Measurements from ENCODE around the gene TEAD2.
"Not testable (repeated sequence)": the region's sequence is repeated elsewhere in the genome, so short reads cannot be mapped to it uniquely, and the experiment has no call there.

The TEAD2 gene

DNA sequence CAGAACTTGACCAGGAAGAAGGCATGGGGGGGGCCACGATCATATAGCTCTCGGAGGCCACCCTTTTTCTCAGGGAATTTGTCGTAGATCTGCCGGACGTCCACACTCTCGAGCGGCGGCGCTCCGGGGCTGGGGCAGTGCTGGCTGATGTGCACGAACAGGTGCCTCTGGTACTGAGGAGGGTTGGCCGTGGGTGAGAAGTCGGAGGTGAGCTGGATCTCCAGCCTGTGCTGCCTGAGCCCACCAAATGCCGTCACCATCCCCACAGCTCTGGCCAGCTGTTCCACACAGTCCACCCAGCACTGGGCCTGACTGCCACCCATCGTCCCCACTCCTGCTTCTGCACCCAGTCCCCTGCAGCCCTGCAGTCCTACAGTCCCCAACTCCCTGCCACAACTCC lies 15.0 kb downstream of the TEAD2 start:
- no peak for DNase-seq

DNA sequence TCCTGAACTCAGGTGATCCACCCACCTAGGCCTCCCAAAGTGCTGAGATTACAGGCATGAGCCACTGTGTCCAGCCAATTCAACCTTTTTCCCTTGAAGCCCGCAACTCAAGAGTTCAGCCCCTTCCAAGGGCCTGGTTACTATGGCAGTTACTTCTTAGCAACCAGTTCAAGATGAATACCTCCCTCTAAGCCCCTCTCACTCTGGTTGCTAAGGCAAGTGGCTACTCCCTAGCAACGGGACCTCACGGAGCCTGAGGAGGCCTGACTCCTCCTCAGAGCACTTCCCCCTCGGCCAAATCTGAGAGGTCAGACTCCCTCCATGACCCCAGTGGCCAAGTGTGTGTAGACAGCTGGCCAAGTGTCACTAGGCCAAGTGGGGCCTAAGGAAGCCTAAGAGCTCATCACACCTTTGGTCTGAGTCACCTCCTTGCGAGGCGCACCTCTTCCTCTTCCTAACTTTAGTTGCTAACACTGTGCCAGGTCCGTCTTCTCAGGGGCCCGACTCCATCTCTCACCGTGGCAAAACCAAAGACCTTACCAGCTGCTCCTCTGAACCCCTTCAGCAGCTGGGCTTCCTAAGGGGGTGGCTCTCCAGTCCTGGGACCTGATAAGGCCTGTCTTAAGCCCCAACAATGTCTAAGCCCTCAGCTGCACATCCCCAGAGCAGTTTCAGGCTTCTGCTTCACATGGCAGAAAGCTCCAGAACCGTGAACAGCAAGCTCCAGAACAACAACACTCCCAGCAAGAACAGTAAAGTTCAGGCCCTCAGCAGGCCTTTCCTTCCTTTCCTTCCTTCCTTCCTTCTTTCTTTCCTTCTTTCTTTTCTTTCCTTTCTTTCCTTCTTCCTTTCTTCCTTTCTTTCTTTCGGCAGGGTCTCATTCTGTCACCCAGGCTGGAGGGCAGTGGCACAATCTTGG lies 17.5 kb downstream of the TEAD2 start:
- DNase-seq: no peak

GRCh38 chr19:49343123-49343522 lies 19.1 kb downstream of the TEAD2 start:
- no peak for DNase-seq

GRCh38 chr19:49342291-49342721 lies 19.9 kb downstream of the TEAD2 start:
- DNase-seq: no peak

- DNase-seq: no peak
These were observed 21.1 kb downstream of the TEAD2 start for GRCh38 chr19:49340865-49341718.

- DNase-seq: peak; percentile 86
These were observed 21.9 kb downstream of the TEAD2 start for GRCh38 chr19:49340069-49340864.

GRCh38 chr19:49339301-49340068 lies 22.7 kb downstream of the TEAD2 start:
- no peak for DNase-seq

GRCh38 chr19:49338691-49339300 lies 23.4 kb downstream of the TEAD2 start:
- DNase-seq: no peak

GRCh38 chr19:49338023-49338677 lies 24.1 kb downstream of the TEAD2 start:
- DNase-seq: no peak

GRCh38 chr19:49337267-49338022 lies 24.8 kb downstream of the TEAD2 start:
- DNase-seq: no peak

GRCh38 chr19:49336482-49337266 lies 25.5 kb downstream of the TEAD2 start:
- DNase-seq: no peak

DNA sequence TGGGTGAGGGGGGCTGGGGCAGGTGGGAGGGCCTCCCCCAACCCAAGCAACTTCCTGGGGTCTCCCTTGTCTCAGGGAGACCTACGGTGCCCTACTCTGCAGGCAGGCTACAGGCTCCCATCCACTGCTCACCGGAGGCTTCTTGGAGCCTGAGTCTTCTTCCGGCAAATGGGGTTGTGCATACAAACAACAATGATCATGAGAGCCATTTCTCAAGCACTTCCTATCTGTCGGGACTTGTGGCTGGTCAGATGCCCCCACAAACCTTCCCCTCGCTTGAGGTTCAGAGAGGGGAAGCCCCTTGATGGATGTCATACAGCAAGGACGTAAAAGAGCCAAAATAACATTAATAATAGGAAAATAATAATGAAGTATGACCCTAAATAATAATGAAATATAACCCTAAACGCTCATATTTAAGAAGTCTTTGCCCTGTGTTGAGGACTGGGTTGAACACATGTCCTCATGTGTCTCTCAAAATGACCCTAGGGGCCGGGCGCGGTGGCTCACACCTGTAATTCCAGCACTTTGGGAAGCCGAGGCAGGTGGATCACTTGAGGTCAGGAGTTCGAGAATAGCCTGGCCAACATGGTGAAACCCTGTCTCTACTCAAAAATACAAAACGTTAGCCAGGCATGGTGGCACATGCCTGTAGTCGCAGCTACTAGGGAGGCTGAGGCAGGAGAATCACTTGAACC lies 26.3 kb downstream of the TEAD2 start:
- DNase-seq: no peak

GRCh38 chr19:49335071-49335783 lies 27.0 kb downstream of the TEAD2 start, which contains the start of gene CD37:
TSS of gene CD37 (plus strand) at chr19:49335406. CDS start at chr19:49335541, 135 bp downstream.
- no peak for DNase-seq

DNA sequence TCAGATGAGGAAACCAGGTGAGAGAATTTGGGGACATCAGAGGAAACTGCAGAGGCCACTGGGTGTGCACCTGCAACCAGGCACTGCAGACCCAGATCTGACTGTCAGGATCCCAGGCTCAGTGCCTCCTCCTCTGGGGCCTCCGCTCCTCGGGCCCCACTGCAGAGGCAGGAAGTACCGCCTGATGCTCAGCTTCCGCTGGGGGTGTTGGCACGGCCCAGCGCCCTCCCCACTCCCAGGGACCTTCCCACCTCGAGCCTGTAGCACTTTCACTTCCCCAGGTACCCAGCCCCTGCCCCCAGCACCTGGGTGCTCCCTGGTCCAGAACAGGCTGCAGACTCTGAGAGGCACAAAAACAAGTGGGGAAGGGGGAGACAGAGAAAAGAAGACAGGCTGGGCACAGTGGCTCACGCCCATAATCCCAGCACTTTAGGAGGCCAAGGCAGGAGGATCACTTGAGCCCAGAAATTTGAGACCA lies 28.4 kb downstream of the TEAD2 start:
- no peak for DNase-seq

GRCh38 chr19:49333418-49333805 lies 28.8 kb downstream of the TEAD2 start:
- no peak for DNase-seq

DNA sequence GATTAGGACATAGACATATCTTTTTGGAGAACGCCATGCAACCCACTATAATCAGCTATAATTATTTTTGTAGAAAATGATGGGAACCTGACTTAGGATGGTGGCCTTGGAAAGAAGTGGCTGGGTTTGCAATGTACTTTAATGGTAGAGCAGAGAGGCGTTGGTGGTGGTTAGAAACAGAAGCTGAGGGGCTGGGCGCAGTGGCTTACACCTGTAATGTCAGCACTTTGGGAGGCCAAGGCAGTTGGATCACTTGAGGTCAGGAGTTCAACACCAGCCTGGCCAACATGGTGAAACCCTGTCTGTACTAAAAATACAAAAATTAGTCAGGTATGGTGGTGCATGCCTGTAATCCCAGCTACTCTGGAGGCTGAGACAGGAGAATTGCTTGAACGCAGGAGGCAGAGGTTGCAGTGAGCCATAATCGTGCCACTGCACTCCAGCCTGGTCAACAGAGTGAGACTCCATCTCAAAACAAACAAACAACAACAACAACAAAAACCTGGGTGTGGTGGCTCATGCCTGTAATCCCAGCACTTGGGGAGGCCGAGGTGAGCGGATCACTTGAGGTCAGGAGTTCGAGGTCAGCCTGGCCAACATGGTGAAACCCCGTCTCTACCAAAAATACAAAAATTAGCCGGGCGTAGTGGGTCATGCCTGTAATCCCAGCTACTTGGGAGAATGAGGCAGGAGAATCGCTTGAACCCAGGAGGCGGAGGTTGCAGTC lies 29.4 kb downstream of the TEAD2 start:
- DNase-seq: not testable (repeated sequence)

- DNase-seq: no peak
These were observed 30.6 kb downstream of the TEAD2 start for GRCh38 chr19:49331616-49332055.

All from NCI-H1436 treated with DMSO at 0.1 percent for 48 hours (cell line).